WTC11 (cell line): ENCODE data around the gene GCAT. TPM values are rescaled to one million over a fixed set of nuclear protein-coding genes. Genes with fewer than 3 reads are reported as not detected.

Experiments
- ATAC-seq: fragments of 200-7000 bp; cut with Tn5 transposase; 2 replicates; pipeline ENCODE4 v1.10.0; 2021; ENCODE audit warnings: mild to moderate bottlenecking, moderate library complexity
- CTCF ChIA-PET: fragments of 300-600 bp; sonication (Branson Sonifier 250); formaldehyde crosslinking; loops from one replicate; lab custom pipeline; 2021; ENCODE audit warnings: antibody characterized with exemption; lab: Charles Lee
- POLR2A ChIA-PET: fragments of 350-600 bp; sonication (Branson Sonifier 250); formaldehyde crosslinking; loops from one replicate; lab custom pipeline; 2021; ENCODE audit warnings: antibody characterized with exemption; lab: Charles Lee
- DNase-seq: peaks from one replicate; pipeline ENCODE4 v3.0.0; 2021; ENCODE audit warnings: low spot score
- H3K27ac Mint-ChIP-seq: 2 replicates; pipeline ENCODE4 v1.8.0; 2021; ENCODE audit warnings: mixed read lengths
- H3K27me3 Mint-ChIP-seq: 2 replicates; pipeline ENCODE4 v1.8.0; 2021; ENCODE audit warnings: low read depth, mild to moderate bottlenecking, moderate library complexity, mixed read lengths
- H3K36me3 Mint-ChIP-seq: 2 replicates; pipeline ENCODE4 v1.8.0; 2021; ENCODE audit warnings: mixed read lengths
- H3K4me1 Mint-ChIP-seq: 2 replicates; pipeline ENCODE4 v1.8.0; 2022; ENCODE audit warnings: mixed read lengths
- H3K4me3 Mint-ChIP-seq: 2 replicates; pipeline ENCODE4 v1.8.0; 2021; ENCODE audit warnings: mild to moderate bottlenecking, moderate library complexity, mixed read lengths
- H3K9me3 Mint-ChIP-seq: 2 replicates; pipeline ENCODE4 v1.8.0; 2021; ENCODE audit warnings: mixed read lengths
- AFF4 ChIP-seq: sonication (generic); formaldehyde crosslinking; IDR thresholded peaks from 2 replicates; pipeline ENCODE4 v1.8.1; 2023; ENCODE audit warnings: mild to moderate bottlenecking, missing genetic modification reagents, borderline replicate concordance
- AR ChIP-seq: fragments of 250-450 bp; sonication (Bioruptor Pico); IDR thresholded peaks from 2 replicates; pipeline ENCODE4 v1.9.0; 2021; ENCODE audit warnings: mild to moderate bottlenecking
- ATF1 ChIP-seq: sonication (generic); formaldehyde crosslinking; IDR thresholded peaks from 2 replicates; pipeline ENCODE4 v1.8.1; 2023; ENCODE audit warnings: mild to moderate bottlenecking, moderate library complexity, missing genetic modification reagents
- CBFB ChIP-seq: sonication (generic); formaldehyde crosslinking; IDR thresholded peaks from 2 replicates; pipeline ENCODE4 v1.8.1; 2022; ENCODE audit warnings: mild to moderate bottlenecking, low read depth, missing genetic modification reagents
- CTCF ChIP-seq: fragments of 200-600 bp; IDR thresholded peaks from 2 replicates; pipeline ENCODE4 v1.8.0; 2022; ENCODE audit warnings: antibody characterized with exemption
- E2F4 ChIP-seq: sonication (generic); formaldehyde crosslinking; IDR thresholded peaks from 2 replicates; pipeline ENCODE4 v1.8.1; 2022; ENCODE audit warnings: low read depth, mild to moderate bottlenecking, moderate library complexity, missing genetic modification reagents, borderline replicate concordance
- EMX1 ChIP-seq: fragments of 250-450 bp; sonication (Bioruptor Pico); IDR thresholded peaks from 2 replicates; pipeline ENCODE4 v1.8.0; 2021; ENCODE audit warnings: mild to moderate bottlenecking
- FOXP4 ChIP-seq: sonication (generic); formaldehyde crosslinking; IDR thresholded peaks from 2 replicates; pipeline ENCODE4 v1.8.0; 2022; ENCODE audit warnings: mild to moderate bottlenecking, missing genetic modification reagents
- PRRX2 ChIP-seq: fragments of 250-450 bp; sonication (Bioruptor Pico); IDR thresholded peaks from 2 replicates; pipeline ENCODE4 v1.8.0; 2021; ENCODE audit warnings: mild to moderate bottlenecking
- RELA ChIP-seq: sonication (generic); formaldehyde crosslinking; IDR thresholded peaks from 2 replicates; pipeline ENCODE4 v1.8.1; 2022; ENCODE audit warnings: missing genetic modification reagents, mild to moderate bottlenecking, borderline replicate concordance
- SOX15 ChIP-seq: fragments of 250-450 bp; sonication (Bioruptor Pico); IDR thresholded peaks from 2 replicates; pipeline ENCODE4 v1.9.0; 2021; ENCODE audit warnings: mild to moderate bottlenecking
- STAT6 ChIP-seq: sonication (generic); formaldehyde crosslinking; conservative IDR thresholded peaks from 2 replicates; pipeline ENCODE4 v1.8.1; 2023; ENCODE audit warnings: mild to moderate bottlenecking, low read depth, missing genetic modification reagents, moderate library complexity
- TCF7 ChIP-seq: sonication (generic); formaldehyde crosslinking; IDR thresholded peaks from 2 replicates; pipeline ENCODE4 v1.8.0; 2022; ENCODE audit warnings: mild to moderate bottlenecking, low read depth, missing genetic modification reagents, moderate library complexity
- TEAD1 ChIP-seq: sonication (generic); formaldehyde crosslinking; IDR thresholded peaks from 2 replicates; pipeline ENCODE4 v1.8.0; 2022; ENCODE audit warnings: mild to moderate bottlenecking, missing genetic modification reagents
- ZNF512 ChIP-seq: sonication (generic); formaldehyde crosslinking; IDR thresholded peaks from 2 replicates; pipeline ENCODE4 v1.8.1; 2022; ENCODE audit warnings: missing genetic modification reagents, borderline replicate concordance
- ZNF671 ChIP-seq: fragments of 250-450 bp; sonication (Bioruptor Pico); IDR thresholded peaks from 2 replicates; pipeline ENCODE4 v1.8.0; 2021; ENCODE audit warnings: mild to moderate bottlenecking
- total RNA-seq: library from RNA; stranded (reverse); gene quantifications from 3 replicates; pipeline ENCODE4 v1.2.3, GENCODE V29; 2021

Gene GCAT
- total RNA-seq, 1 experiment from 2014 or later: 33.0 TPM

- H3K4me3 Mint-ChIP-seq: no peak overlapping the region
- ChIA-PET CTCF (interaction anchor here (4.1 kb wide), 1 partner anchor 15 kb away, joined by 25 read pairs; no protein-coding TSS in a partner anchor), POLR2A (no interaction called here)
- H3K27me3 Mint-ChIP-seq: peaks cover 4% of the 10 kb centered on the region; the same call in 1 of the 2 replicates
- H3K4me1 Mint-ChIP-seq: no peaks in the 10 kb centered on the region
- ATAC-seq (no peak), DNase-seq (no peak)
- peaks cover 14% of the 10 kb centered on the region for H3K36me3 Mint-ChIP-seq
- TF ChIP-seq CTCF (no peak), RELA (no peak), TCF7 (no peak), EMX1 (CRISPR knock-in tag) (no peak), FOXP4 (CRISPR knock-in tag) (no peak), STAT6 (CRISPR knock-in tag) (no peak), CBFB (no peak), E2F4 (CRISPR knock-in tag) (no peak), SOX15 (CRISPR knock-in tag) (no peak), TEAD1 (CRISPR knock-in tag) (no peak), ZNF671 (CRISPR knock-in tag) (no peak), PRRX2 (CRISPR knock-in tag) (no peak), AR (CRISPR knock-in tag) (no peak), AFF4 (CRISPR knock-in tag) (no peak), ATF1 (no peak), ZNF512 (CRISPR knock-in tag) (no peak)
- no peak overlapping the region for H3K27ac Mint-ChIP-seq
- H3K9me3 Mint-ChIP-seq: no peaks in the 10 kb centered on the region
These were observed 41.7 kb upstream of the GCAT start for GRCh38 chr22:37765953-37766576.
